ENCODE measurements around the gene CDH22.

Gene CDH22

DNA sequence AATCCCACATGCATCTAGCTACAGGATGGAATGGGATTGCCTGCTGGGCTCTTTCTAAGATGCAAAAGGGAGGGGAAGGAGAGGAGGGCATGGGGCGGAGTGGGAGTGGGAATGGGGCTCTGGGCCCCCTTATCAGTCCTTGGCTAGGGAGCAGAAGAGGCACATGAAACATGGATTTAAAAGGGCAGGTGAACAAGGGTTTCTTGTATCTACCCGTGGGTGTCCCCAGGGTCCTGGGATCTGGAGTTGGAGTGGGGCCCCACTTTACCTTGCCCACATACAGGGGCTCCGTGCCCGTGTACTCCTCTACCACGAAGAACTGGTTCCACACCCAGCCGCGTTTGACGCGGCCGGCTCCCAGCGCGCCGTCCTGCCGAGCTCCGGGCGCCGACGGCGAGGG, 57.5 kb downstream of the CDH22 start:
- TF ChIP-seq, protein P1, sequence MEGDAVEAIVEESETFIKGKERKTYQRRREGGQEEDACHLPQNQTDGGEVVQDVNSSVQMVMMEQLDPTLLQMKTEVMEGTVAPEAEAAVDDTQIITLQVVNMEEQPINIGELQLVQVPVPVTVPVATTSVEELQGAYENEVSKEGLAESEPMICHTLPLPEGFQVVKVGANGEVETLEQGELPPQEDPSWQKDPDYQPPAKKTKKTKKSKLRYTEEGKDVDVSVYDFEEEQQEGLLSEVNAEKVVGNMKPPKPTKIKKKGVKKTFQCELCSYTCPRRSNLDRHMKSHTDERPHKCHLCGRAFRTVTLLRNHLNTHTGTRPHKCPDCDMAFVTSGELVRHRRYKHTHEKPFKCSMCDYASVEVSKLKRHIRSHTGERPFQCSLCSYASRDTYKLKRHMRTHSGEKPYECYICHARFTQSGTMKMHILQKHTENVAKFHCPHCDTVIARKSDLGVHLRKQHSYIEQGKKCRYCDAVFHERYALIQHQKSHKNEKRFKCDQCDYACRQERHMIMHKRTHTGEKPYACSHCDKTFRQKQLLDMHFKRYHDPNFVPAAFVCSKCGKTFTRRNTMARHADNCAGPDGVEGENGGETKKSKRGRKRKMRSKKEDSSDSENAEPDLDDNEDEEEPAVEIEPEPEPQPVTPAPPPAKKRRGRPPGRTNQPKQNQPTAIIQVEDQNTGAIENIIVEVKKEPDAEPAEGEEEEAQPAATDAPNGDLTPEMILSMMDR (conservative IDR thresholded peaks at IDR 0.05), result no peak
- no peak for TF ChIP-seq ZFX (IDR thresholded peaks at IDR 0.05)
- no peak overlapping the region for H3K27ac ChIP-seq

DNA sequence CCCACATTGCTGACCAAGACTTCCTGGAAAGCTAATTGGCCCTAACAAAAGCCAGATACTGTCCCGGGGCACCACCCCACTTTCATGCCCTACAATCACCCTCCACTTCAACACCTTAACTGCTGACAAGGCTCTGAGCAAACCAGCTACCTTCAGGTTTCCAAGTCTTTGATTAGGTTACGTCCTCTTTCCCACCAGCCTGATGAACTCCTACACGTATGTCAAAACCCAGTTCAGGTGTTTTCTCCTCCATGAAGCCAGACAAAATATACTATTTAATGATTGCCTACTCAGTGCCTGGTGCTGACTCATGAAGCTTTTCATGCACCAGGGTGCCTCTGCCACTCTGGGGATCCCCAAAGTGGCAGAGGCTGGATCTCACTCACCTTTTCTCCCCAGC, 58.6 kb downstream of the CDH22 start:
- no peak overlapping the region for H3K27ac ChIP-seq
- TF ChIP-seq, protein P1 (conservative IDR thresholded peaks at IDR 0.05), result no peak
- no peak for TF ChIP-seq ZFX (IDR thresholded peaks at IDR 0.05)

DNA sequence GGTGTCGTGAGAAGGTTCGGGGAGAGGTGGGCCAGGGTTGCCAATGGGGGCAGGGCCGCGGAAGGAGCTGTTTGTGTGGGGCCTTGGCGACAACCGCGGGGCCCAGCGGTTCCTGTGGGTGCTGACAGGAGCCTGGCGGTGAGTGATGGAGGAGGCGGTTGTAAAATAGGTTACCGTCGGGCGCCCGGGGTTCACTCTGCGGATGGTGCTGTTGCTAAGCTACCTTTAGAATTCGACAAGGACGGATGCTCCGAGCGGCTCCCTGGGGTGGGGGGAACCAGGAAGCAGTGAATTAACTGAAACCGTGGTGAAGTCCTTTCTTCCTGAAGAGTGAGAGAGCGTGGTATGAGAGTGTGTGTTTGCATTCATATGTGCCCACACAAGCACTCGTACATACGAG, 61.7 kb downstream of the CDH22 start:
- H3K27ac ChIP-seq, result no peak overlapping the region
- TF ChIP-seq, protein P1 (conservative IDR thresholded peaks at IDR 0.05), result no peak
- no peak for TF ChIP-seq ZFX (IDR thresholded peaks at IDR 0.05)

DNA sequence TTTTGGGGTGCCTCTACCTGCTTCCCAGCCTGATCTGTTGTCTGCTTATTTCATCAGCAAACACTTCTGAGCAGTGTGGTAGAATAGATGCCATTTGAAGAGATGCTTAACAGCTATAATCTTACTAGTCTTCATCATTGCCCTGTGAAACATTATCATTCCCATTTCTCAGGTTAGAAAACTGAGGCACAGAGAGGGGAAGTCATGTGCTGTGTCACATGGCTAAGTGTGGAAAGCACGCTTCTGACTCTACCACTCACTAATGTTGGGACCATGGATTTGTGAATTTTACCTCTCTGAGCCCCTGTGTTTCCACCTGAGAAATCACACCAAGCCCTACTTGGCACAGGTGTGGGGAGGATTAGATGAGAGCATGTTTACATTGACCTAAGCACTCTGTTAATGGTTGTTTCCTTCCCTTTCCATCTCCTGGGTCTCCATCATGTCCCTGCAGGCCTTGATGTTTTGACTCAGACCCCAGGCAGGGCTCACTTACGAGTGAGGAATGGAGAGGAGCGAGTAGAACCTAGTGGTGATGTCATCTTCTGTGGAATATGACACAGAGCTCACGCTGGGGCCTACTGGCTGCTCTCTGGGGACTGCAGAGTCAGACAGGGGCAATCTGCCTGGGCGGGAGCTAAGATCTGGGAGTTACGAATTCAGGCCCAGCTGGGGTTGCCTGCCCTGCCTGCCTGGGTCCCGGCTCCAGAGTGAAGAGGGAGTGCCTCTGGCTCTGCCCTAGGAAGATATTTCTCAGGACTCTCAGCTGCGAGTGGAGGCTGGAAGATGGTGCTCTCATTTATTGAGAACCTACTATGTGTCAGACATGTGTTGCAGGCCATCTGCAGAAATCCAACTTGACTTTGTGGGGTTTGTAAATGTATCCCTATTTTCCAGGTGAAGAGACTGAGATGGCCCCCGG, 64.3 kb downstream of the CDH22 start:
- no peak overlapping the region for H3K27ac ChIP-seq
- TF ChIP-seq, protein P1 (conservative IDR thresholded peaks at IDR 0.05), result no peak
- TF ChIP-seq ZFX (IDR thresholded peaks at IDR 0.05), result no peak

DNA sequence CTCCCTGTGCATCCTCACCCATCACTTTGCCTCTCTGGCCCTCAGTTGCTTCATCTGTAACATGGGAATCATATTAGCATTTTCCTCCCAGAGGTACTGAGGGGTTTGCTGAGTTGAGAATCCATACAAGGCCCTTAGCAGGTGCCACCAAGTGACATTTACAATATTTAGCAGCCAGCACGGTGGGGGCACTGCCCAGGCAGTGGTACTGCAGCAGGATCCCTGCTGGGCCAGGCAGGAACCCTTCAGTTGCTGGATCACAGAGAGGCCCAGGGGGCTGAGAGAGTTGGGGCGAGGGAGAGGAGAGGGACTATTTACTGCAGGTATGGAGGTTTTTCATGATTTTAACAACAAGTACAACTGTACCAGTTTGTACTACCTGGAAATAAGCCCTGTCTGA, 65.9 kb downstream of the CDH22 start:
- H3K27ac ChIP-seq, result no peak overlapping the region
- TF ChIP-seq, protein P1 (conservative IDR thresholded peaks at IDR 0.05), result no peak
- TF ChIP-seq ZFX (IDR thresholded peaks at IDR 0.05), result no peak

- no peak for TF ChIP-seq ZFX (IDR thresholded peaks at IDR 0.05)
- TF ChIP-seq, protein P1 (conservative IDR thresholded peaks at IDR 0.05), result no peak
- no peak overlapping the region for H3K27ac ChIP-seq
Observed at GRCh38 chr20:46240881-46241280, 67.4 kb downstream of the CDH22 start.

DNA sequence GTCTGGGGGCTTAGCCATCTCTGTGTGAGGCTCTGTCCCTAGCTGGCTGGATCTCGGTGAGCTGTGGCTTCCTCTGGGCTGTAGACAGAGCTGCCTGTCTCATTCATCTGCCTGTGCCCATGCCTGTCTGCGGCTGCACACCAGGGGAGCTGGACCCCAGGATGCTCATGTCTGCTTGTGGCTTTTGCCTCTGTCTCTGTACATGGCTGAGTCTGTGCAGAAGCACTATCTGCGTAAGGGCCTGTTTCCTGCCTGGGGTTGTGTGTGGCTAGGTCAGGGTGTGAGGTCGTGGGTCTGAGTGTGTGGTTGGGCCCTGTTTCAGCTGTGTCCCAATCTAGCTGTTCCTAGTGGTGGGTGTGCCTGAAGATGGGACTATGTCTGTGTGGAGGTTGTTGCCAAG, 68.2 kb downstream of the CDH22 start:
- H3K27ac ChIP-seq, result no peak overlapping the region
- TF ChIP-seq, protein P1 (conservative IDR thresholded peaks at IDR 0.05), result no peak
- no peak for TF ChIP-seq ZFX (IDR thresholded peaks at IDR 0.05)

All from C4-2B (cell line).